ENCODE results near the gene SORCS1.

SORCS1 gene

DNA sequence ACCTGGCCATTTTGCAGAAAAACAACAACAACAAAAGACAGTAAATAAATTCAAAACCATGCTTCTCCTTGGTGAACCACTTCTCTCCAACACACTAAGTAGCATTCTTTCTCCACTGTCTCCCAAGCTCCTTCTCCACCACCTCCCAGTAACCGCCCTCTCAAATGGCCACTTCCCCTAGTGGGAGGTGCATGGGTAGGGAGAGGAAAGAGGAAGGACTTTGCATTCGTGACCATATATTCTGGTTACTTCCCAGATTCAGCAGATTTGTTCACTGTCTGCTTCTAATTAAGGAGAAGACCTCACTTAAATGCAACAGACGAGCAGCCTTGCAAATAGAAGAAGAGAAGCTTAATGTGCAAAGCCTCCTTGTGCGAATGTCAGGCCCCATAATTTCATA lies 166.8 kb downstream of the SORCS1 start:
- DNase-seq (ENCODE audit: low read depth in 2 of 3, low spot score in 1 of 3) = no peak

DNA sequence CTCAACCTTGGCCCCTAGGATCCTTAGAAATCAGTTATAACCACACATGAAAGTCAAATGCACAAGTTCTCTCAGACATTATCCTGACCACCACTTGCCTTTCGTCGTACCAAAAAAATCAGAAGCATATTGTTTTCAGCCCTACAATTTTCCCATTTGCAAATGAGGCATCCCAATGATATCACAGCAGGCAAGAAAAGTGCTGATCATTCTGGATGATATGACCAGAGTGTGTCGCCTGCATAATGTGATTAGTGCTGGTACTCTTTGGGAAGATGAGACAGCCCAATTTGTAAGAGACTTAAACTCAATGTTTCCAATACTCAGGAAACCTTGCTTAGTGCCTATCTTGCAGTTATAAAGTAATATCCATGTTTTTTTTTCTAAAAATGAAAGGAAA lies 168.0 kb downstream of the SORCS1 start:
- DNase-seq (ENCODE audit: low read depth in 2 of 3, low spot score in 1 of 3) = no peak

DNA sequence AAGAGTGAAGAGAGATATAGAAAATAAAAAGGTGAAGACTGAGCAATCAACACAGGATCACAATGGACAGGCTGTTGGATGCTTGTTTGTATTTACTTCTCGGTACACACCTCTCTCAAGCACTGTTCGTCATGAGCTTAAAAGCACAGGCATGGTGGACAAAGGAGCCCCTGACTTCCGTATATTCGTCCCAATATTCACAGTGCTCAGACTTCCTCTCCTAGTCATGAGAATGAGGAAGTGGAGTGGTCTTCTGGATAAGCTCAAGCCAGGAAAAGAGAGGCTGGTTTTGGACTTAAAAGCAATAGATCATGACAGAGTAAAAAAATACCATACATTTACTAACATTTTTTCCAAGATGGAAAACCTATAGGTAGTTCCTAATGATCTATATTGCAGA lies 172.5 kb downstream of the SORCS1 start:
- no peak for DNase-seq (ENCODE audit: low read depth in 2 of 3, low spot score in 1 of 3)

DNA sequence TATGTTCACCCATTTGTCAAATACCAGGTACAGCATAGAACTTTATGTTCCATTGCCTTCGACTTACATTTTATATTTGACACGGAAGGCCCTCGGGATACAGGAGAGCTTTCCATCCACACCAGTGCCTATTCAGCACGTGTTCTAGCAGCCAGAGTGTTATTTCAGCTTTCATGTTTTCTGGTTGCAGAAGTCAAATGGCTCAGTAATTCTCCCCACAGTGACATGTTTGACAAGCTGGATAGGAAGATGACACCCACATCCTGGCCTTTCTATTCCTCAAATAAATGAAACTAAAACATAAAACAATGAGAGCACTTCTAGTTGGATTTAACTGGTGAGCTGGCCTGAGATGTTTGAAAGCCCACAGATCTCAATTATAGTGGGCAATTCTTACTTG lies 173.4 kb downstream of the SORCS1 start:
- no peak for DNase-seq (ENCODE audit: low read depth in 2 of 3, low spot score in 1 of 3)

DNA sequence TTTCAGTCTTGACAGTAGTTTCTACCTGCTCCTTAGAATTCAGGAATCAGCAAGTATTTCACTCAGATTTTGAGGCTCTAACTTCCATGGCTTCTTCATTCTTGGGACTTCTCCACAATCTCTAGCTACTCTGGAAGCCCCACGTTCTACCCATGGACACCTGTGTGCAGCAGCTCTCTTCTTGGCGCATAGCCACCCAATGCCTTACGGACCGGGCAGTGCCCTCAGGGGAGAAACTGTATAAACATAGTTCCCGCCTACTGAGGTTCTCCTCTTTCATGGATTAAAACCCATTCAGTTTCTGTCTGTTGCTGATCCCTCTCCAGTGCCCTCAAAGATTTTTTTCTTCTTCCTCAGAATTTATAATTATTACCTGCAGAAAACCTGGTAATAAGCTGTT lies 177.1 kb downstream of the SORCS1 start:
- DNase-seq (ENCODE audit: low read depth in 2 of 3, low spot score in 1 of 3) = no peak

DNA sequence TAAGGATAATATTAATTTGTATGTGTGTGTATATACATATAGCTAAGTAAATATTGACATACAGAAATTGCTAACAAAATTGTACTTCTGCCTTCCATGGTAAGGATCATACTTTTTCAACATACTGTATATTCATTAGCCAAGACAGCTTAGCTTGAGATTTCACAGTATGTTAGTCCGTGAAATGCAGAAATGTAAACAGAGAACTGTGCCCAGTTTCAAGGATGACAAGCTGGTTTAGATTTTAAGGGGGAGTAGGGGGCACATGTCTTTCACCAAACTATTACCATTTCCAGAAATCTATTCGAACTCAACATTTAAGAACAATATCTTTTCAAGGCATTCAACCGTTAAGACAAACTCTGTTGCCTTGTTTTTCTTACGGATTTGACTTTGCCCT lies 182.2 kb downstream of the SORCS1 start:
- DNase-seq (ENCODE audit: low read depth in 2 of 3, low spot score in 1 of 3) = no peak

DNA sequence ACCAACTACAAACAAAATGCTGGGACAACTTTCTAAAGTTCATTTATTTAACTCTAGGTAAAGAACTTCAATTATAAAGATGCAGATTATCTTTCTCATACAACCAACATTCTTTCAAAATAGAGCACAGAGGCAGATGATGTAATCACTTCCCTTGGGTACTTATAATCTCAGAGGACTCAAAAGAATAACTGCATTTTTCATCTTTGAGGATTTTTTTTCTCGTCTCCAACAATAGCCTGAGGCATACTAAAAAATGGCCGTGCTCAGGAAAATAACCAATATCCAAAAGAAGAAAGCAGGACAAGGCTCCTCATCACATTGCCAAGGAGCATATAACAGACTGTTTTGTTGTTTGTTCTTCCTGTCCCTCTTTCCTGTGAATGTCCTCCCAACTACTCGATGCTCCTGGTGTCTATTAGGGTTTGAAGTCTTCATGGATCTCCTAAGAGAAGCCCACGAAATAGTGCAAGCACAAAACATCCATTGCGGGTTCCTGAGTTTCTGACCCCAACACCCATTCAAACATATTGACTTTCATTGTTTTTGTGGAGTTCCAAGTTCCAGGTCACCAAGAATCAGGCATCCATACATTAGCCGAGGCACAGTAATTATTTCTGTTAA lies 182.9 kb downstream of the SORCS1 start:
- DNase-seq (ENCODE audit: low read depth in 2 of 3, low spot score in 1 of 3) = no peak

DNA sequence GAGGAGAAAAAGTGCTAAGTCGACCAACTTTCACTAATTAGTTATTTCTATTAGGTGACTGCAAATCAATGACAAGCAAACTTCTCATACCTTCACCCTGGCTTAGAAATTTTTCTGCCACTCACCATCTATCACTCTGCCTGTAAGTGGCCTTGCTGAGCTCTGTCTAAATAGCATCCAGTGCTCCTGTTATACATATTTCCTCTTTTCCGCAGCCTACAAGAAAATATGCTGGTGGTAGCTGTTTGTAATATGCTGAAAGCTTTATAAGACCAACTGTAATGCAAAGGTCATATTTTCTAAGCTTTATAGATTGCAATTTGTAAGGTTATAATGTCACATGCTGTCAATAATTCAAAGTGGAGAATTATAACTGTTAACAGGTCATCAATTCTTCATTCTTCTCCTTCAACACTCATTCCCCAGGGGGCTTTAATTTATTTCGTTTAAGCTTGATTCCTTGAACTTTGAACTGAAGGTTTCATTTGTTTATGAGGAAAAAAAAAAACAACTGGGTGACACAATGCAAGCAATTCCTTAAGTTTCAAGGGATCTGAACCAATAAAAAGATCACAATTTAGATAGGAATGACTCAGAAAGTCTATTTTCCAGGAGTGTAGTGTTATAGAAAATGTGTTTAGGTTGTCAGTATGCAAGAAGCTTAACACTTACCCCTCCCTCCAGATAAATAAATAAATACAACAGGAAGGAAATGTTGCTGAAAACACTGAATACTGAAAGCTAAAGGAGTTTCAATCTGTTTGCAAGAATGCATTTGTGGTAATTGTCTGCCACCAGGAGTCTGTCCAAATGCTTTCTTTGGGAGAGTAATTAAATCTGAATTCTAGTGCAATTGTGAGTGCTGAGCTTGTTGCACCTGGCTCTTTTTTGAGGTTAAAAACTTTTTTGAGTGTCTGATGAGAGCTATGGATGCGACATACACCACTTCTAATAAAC lies 183.7 kb downstream of the SORCS1 start:
- no peak for DNase-seq (ENCODE audit: low read depth in 2 of 3, low spot score in 1 of 3)

DNA sequence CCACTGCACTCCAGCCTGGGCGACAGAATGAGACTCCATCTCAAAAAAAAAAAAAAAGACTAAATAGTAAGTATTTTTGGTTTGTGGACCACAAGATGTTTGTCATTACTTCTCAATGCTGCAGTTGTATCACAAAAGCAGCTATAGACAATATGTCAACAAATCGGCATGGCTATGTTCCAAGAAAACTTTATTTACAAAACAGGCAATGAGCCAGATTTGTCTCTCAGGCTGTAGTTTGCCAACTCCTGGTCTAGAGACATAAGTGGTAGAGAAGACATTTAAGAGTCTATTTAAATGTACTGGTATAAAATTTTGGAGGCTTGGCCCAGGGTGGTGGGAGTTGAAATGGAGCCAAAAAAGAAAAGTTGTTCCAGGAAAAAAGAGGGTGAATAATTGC lies 185.8 kb downstream of the SORCS1 start:
- no peak for DNase-seq (ENCODE audit: low read depth in 2 of 3, low spot score in 1 of 3)

DNA sequence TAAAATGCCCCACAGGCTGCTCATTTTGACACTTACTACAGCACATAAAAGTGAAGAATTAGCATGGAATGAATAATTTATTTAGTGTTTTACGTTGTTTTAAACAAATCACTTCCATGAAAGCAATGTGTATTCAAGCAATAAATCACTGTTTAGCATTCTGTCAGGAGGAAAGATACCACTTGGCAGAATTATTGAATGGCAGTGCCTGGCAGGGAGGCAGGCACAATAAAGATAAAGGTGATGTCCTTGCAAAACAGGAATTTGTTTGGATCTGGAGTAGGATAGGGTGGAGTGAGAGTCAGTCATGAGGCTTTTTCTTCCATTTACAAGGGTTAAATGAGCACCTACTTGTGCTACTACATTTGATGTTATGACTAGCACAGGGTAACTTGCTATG lies 190.8 kb downstream of the SORCS1 start:
- no peak for DNase-seq (ENCODE audit: low read depth in 2 of 3, low spot score in 1 of 3)

DNA sequence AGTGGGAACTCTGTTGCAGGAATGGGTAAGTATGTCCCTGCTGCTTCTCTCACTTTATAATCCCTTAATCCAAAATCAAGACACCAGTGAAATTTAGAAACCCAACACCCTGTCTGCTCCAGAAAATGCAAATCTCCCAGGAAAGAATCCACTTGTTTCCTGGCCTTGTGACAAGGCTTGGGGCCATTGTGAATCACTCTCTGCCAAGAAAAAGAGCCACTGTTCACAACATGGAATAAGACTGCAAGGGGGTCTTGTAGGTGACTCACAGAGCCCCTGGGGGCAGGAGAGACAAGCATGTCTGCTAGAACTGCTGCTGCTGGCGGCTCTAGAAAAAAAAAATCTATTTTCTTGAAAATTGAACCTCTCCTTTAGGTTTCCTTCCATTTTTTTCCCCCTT lies 191.2 kb downstream of the SORCS1 start:
- no peak for DNase-seq (ENCODE audit: low read depth in 2 of 3, low spot score in 1 of 3)

DNA sequence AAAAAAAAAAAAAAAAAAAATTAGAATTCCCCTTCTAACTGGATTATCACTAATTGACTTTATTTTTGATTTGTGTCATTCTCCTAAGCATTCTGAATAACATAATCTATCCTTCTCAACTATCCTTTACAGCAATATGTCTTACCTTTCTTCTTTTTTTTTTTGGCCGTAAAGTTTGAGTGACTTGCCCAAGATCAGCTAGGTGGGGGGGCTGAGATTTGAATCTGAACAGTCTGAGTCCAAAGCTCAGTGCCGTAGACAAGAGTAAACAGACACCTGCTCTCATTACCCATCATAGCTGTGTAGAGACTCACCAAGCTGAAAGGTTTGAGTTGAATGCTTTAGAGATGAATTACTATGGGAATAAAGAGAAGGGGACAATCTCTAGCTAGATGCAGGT lies 192.1 kb downstream of the SORCS1 start:
- no peak for DNase-seq (ENCODE audit: low read depth in 2 of 3, low spot score in 1 of 3)

DNA sequence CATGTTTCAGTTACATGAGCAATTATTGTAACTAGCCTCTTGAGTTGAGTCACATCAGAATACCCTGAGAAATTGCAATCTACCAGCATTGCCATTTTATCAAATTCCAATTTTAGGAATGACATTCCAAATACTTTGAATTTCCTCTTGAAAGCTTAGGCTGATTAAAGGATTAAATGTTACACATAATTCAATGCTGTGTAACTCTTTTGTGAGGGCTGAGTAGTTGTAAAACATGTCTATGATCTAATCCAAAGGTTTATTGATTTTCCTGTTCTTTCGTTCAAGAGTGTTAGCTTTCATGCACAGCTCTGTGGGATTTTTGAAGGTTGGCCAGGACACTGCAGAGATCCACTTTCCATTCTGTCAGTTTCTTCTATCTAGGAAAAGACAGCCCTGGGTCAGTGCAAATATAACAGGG lies 193.1 kb downstream of the SORCS1 start:
- DNase-seq (ENCODE audit: low read depth in 2 of 3, low spot score in 1 of 3) = no peak

DNA sequence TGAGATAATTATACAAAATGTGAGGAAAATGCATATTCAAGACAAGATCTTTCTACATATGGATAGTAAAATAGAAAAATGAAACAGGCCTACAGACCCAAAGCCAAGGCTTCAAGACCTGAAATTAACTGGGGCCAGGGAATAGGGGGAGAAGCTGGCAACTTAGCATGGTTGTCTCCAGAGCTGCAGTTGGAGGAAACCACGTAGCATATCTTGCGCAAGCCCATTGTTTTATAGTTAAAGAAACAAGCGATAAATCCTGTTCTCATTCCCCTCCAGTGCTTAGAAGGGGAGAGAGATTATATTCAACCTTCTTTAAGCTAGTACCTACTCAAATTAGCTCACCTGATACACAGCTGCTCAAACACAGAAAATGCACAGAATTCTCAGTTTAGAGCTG lies 197.1 kb downstream of the SORCS1 start:
- no peak for DNase-seq (ENCODE audit: low read depth in 2 of 3, low spot score in 1 of 3)

DNA sequence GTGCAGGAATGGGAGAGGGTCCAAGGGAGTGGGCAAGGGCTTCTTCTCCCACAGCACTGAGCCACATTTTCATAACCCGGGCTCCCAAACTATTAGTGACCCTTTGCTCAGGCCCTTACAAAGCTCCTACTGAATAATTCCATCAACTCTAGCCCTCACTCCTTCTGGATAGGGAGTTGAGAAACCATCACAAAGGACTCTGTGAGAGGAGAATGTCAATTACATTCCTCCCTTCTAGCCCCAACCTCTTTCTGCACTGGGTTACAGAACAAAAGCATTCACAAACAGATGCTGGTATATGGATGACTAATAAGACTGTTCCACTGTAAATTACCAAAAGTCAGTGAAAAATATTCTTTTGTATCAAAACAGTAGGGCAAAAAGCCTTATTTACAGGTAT lies 203.7 kb downstream of the SORCS1 start:
- no peak for DNase-seq (ENCODE audit: low read depth in 2 of 3, low spot score in 1 of 3)

DNA sequence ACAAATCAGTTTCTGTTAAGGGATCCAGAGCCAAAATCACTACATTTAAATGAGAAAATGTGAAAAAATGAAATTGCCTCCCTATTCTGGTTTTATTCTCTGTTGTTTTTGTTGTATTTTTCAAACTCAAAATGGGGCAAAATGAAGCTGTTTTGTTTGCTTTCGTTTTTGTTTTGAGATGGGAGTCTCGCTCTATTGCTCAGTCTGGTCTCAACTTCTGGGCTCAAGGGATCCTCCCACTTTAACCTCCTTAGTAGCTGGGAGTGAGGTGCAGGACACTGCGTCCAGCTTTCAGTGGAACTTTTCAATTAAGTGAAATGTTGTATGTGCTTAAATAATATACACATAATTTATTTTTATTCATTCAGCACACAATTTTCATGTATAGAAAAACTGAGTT lies 205.0 kb downstream of the SORCS1 start:
- DNase-seq (ENCODE audit: low read depth in 2 of 3, low spot score in 1 of 3) = no peak

DNA sequence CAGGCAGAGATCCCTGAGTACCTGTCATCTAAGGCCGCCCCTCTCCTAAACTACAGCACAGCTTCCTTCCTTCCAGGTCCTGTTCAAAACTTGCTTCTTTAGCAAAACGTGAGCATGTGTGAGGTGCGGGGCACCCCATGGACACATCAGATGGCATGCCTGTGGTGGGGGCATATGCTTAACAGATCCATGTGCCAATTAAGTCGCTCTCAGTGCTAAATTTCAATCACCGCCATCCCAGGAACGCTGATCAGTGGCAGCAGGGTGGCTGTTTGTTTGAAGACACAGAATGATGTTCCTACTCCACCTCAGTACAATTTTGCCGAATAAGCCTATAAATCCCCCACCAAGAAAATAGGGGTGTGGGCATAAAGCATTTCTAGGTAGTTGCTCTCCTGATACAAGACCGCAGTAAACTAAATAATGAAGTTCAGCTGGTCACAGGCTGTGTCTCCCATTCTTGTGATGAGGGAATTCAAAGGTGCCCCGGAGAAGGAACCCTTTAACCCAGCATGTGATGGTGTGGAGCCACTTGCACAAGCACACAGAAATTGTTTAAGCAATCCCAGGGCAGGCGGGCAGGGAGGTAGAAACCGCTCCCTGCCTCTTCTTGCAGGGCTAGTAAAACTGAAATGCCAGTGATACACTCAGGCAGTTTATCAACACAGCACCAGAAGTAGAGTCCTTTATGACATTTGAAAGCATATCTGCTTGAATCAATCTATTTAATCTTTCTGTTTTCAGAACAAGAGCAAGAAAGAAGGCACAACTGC lies 205.7 kb downstream of the SORCS1 start:
- DNase-seq (ENCODE audit: low read depth in 2 of 3, low spot score in 1 of 3) = no peak

DNA sequence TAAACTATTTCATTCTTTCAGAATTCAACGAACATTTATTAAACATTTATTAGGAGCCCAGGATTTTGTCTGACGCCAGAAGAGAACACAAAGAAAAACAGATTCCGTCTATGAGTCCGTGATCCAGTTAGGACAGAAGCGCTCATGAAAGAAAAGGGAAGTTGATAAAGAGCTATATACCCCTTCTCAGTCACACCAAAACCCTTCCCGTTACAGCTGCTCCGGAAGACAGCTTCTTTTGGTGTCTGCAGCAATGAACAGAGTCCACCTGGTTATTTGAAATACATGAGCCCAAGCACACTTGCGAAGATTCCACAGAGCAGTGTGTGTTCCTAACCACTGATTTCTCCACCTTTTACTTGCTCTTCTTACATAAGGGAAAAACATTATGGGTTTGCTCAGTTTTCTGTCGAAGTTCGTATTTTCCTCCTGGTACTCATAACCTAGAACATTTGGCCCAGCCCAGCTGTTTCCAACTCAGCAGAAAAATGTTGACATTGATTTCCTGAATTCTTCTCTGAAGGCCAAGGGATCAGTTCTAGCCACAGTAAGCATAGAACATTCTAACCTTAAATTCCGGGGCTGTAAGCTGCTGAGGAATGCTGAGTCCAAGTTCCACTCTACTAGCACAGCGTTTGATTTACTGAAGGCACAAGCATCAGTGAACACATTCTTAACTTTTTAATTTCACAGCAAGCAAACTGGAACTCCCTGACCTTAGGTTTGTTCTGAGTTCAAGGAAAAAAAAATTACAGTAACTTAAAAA lies 206.5 kb downstream of the SORCS1 start:
- no peak for DNase-seq (ENCODE audit: low read depth in 2 of 3, low spot score in 1 of 3)

DNA sequence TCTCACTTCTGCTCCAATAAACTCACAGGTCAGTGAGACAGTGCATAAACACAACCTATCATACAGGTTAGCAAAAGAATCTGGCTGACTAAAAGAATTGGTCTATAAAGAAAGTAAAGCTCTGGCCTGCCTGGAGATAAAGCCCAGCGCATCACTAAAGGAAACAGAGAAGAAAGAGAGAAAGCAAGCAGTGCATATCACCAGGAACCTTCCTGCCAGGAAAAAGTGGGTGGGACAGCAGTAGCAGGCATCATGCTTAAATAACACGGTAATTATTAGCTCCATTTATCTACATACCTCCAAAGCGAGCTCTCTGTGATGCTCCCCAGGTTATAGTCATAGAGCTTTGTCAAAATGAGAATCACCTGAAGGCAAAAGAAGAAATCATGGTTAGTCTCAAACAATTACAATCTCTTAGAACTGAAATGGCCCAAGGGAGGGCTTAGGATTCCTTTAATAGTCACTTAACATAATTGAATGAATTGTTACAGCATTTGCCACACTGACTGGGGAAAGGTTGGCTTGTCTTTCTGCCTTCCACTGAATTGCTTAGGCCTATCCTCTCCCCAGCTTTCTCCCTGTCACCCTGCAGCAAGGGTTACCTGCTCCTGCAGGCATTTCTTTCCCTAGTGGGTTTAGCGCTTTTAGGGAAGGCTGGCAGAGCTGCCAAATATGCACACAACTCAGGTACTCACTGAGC lies 208.1 kb downstream of the SORCS1 start:
- no peak for DNase-seq (ENCODE audit: low read depth in 2 of 3, low spot score in 1 of 3)

DNA sequence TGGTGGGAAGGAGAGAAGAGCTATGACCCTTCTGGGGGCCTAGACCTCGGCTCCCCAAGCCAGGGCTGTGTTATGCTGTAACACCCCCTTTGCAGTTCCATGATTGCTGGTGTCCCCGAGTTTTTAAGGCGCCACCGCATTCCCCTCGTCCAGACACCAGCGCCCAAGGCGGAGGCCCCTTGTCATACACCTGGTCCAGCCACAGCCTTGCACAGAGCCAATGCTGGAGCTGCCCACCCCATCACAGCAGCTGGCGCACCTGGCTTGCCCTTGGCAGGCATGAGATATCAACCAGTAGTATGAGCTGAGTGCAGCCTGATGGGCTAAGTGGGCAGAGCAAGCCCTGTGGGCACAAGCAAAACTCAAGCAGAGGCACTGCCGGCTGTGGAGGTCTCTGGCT lies 209.4 kb downstream of the SORCS1 start:
- no peak for DNase-seq (ENCODE audit: low read depth in 2 of 3, low spot score in 1 of 3)

DNA sequence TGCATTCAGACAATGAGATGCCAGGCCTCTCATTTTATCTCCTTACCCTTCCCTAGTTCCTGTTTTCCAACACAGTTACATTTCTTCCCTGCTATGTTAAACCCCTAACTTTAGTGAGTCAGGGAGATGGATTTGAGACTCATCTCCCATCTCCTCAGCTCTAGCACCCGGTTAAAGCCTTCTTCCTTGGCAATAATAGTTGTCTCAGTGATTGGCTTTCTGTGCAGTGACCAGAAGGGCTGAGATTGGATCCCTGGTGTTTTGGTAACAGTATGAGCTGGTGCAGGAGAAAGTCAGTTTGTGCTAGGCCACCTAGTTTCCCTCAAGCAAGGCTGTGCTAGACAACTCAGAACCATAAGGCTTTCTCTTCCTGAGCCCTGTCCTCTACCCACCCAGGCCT lies 212.5 kb downstream of the SORCS1 start:
- DNase-seq (ENCODE audit: low read depth in 2 of 3, low spot score in 1 of 3) = no peak

Measured in stimulated activated CD4-positive, alpha-beta T cell treated with anti-CD3 and anti-CD28 coated beads, Interleukin-12 subunit alpha, Interleukin-12 subunit beta, amount 100 ng/mL, for 48 hours (primary cell).